Measurements from ENCODE around the gene CEP70. TPM values are rescaled to one million over a fixed set of nuclear protein-coding genes. Genes with fewer than 3 reads are reported as not detected.

The CEP70 gene
- polyA plus RNA-seq, 1 donor (not counting 4 experiments of a cell fraction or from before 2014, with no cell fraction given), result 11.4 TPM

DNA sequence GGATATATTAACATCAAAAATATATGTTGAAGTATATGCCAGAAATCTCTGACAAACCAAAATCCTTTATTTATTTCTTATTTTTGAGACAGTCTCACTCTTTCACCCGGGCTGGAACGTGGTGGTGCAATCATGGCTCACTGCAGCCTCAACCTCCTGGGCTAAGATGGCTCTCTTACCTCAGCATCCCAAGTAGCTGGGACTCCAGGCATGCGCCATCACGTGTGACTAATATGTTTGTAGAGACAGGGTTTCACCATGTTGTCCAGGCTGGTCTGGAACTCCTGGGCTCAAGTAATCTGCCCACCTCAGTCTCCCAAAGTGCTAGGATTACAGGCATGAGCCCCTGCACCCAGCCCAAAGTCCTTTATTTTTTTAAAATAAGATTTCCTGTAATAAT is 26.4 kb upstream of the CEP70 start:
- Histone ChIP-seq H3K27me3 (ENCODE audit: control insufficient read depth, extremely low read depth, insufficient read depth, low read length) (no peaks in the 10 kb centered on the region), H3K4me2 (ENCODE audit: control insufficient read depth, extremely low read depth, insufficient read depth, low read depth, low read length) (no peak overlapping the region), H3K9me1 (ENCODE audit: control insufficient read depth, extremely low read depth, insufficient read depth, low read length) (no peaks in the 10 kb centered on the region), H3K27ac (ENCODE audit: control insufficient read depth, insufficient read depth, low read length) (no peak overlapping the region), H3K4me1 (ENCODE audit: control insufficient read depth, extremely low read depth, insufficient read depth, low read length) (peaks cover 1% of the 10 kb centered on the region), H3K36me3 (ENCODE audit: control insufficient read depth in 2 of 2, extremely low read depth in 1 of 2, insufficient read depth in 2 of 2, low read length in 2 of 2) (no peaks in the 10 kb centered on the region), H4K20me1 (ENCODE audit: control insufficient read depth, extremely low read depth, insufficient read depth, low read length) (no peaks in the 10 kb centered on the region), H2AFZ (ENCODE audit: control insufficient read depth, low read length) (no peak overlapping the region), H3K9ac (ENCODE audit: control insufficient read depth, extremely low read depth, insufficient read depth, low read length) (no peak overlapping the region), H3K9me3 (ENCODE audit: control insufficient read depth, low read depth, low read length) (no peaks in the 10 kb centered on the region), H3K4me3 (ENCODE audit: control insufficient read depth in 2 of 3, extremely low read depth in 1 of 3, insufficient read depth in 2 of 3, low read depth in 1 of 3, low read length in 3 of 3) (no peak overlapping the region), H3K79me2 (ENCODE audit: control insufficient read depth, insufficient read depth, low read length) (no peaks in the 10 kb centered on the region)
- dilution Hi-C loops (cut with MboI; ENCODE audit: extremely low pct_ligation_motif_present, low sequenced_read_pairs), result no loop called here
- TF ChIP-seq EZH2 (IDR thresholded peaks at IDR 0.05; ENCODE audit: low read length) (no peak), CTCF (optimal IDR thresholded peaks at IDR 0.05 in 1 of 3, IDR thresholded peaks at IDR 0.05 in 1 of 3, conservative IDR thresholded peaks at IDR 0.05 in 1 of 3; ENCODE audit: extremely low read depth in 1 of 3, insufficient read depth in 2 of 3, low read length in 3 of 3) (no peak)
- FAIRE-seq, result no peak
- no peak for DNase-seq (ENCODE audit: low read depth, low spot score)

DNA sequence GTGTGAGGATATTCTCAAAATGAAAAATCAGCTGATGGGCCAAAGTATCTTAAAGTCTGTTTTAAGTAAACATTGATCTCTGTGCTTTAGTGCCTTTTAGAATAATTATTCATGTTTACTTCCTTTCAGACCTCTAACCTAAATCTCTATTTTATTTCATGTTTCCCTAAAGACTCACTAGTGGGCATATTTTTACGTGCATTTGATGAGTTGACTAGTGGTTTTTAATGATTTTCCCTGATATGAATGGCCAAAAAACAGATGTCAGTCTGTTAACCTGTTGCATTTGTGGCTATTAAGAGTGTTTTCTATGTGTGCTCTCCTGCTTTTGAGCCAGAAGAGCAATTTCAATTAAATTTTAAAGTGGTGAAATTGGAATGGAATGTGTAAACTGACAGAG is 21.4 kb upstream of the CEP70 start:
- Histone ChIP-seq H3K9me3 (ENCODE audit: control insufficient read depth, low read depth, low read length) (no peaks in the 10 kb centered on the region), H3K4me3 (ENCODE audit: control insufficient read depth in 2 of 3, extremely low read depth in 1 of 3, insufficient read depth in 2 of 3, low read depth in 1 of 3, low read length in 3 of 3) (no peak overlapping the region), H3K4me2 (ENCODE audit: control insufficient read depth, extremely low read depth, insufficient read depth, low read depth, low read length) (no peak overlapping the region), H4K20me1 (ENCODE audit: control insufficient read depth, extremely low read depth, insufficient read depth, low read length) (no peaks in the 10 kb centered on the region), H3K79me2 (ENCODE audit: control insufficient read depth, insufficient read depth, low read length) (no peaks in the 10 kb centered on the region), H3K27me3 (ENCODE audit: control insufficient read depth, extremely low read depth, insufficient read depth, low read length) (no peaks in the 10 kb centered on the region), H3K9me1 (ENCODE audit: control insufficient read depth, extremely low read depth, insufficient read depth, low read length) (no peaks in the 10 kb centered on the region), H3K4me1 (ENCODE audit: control insufficient read depth, extremely low read depth, insufficient read depth, low read length) (no peaks in the 10 kb centered on the region), H3K36me3 (ENCODE audit: control insufficient read depth in 2 of 2, extremely low read depth in 1 of 2, insufficient read depth in 2 of 2, low read length in 2 of 2) (no peaks in the 10 kb centered on the region), H3K9ac (ENCODE audit: control insufficient read depth, extremely low read depth, insufficient read depth, low read length) (no peak overlapping the region), H3K27ac (ENCODE audit: control insufficient read depth, insufficient read depth, low read length) (no peak overlapping the region), H2AFZ (ENCODE audit: control insufficient read depth, low read length) (no peak overlapping the region)
- TF ChIP-seq CTCF (optimal IDR thresholded peaks at IDR 0.05 in 1 of 3, IDR thresholded peaks at IDR 0.05 in 1 of 3, conservative IDR thresholded peaks at IDR 0.05 in 1 of 3; ENCODE audit: extremely low read depth in 1 of 3, insufficient read depth in 2 of 3, low read length in 3 of 3), result no peak
- TF ChIP-seq EZH2 (IDR thresholded peaks at IDR 0.05; ENCODE audit: low read length), result no peak
- DNase-seq (ENCODE audit: low read depth, low spot score), result no peak
- dilution Hi-C loops (cut with MboI; ENCODE audit: extremely low pct_ligation_motif_present, low sequenced_read_pairs), result no loop called here
- FAIRE-seq, result no peak
